AG04449 (cell line): Measurements from ENCODE around the gene DGKD.

Source experiments
- CTCF ChIA-PET: fragments of 350-600 bp; formaldehyde crosslinking; extraction: SDS; loops from one replicate; lab custom pipeline; 2021; ENCODE audit warnings: antibody characterized with exemption; lab: Yijun Ruan, JAX
- POLR2A ChIA-PET: fragments of 400-600, 350-600 bp; formaldehyde crosslinking; extraction: SDS; loops from one replicate; lab custom pipeline; 2020; ENCODE audit warnings: antibody characterized with exemption, inconsistent platforms; lab: Yijun Ruan, JAX
- DNase-seq: peaks from one replicate; pipeline ENCODE4 v3.0.0-alpha.2; 2010; ENCODE audit warnings: low read depth, low spot score
- H3K4me3 ChIP-seq: 2 replicates; pipeline ENCODE4 v1.5.1; 2011; ENCODE audit warnings: low read depth, mild to moderate bottlenecking, control low read depth, low read length
- CTCF ChIP-seq: IDR thresholded peaks from one replicate; pipeline ENCODE4 v1.5.1; 2011; ENCODE audit warnings: mild to moderate bottlenecking, moderate library complexity, low read length, control low read depth, inconsistent platforms; ENCODE audit not compliant: insufficient read depth; ENCODE audit errors: missing control alignments

Gene DGKD

GRCh38 chr2:233381638-233381995 is 27.3 kb downstream of the DGKD start:
- H3K4me3 ChIP-seq = no peak overlapping the region
- ChIA-PET POLR2A (no interaction called here), CTCF (interaction anchor here (1.2 to 1.4 kb wide), 2 partner anchors 25 to 32 kb away, joined by 3 read pairs; no protein-coding TSS in a partner anchor)
- no peak for DNase-seq
- no peak for TF ChIP-seq CTCF

GRCh38 chr2:233384015-233384414 is 29.7 kb downstream of the DGKD start:
- H3K4me3 ChIP-seq = no peak overlapping the region
- no peak for TF ChIP-seq CTCF
- POLR2A ChIA-PET = no interaction called here
- DNase-seq = no peak
- CTCF ChIA-PET = interaction anchor here (0.9 to 1.3 kb wide), 2 partner anchors 12 to 30 kb away, joined by 3 read pairs; partner anchors contain the start of gene DGKD

GRCh38 chr2:233384811-233385488 is 30.7 kb downstream of the DGKD start:
- ChIA-PET POLR2A (no interaction called here), CTCF (no interaction called here)
- no peak for TF ChIP-seq CTCF
- no peak overlapping the region for H3K4me3 ChIP-seq
- no peak for DNase-seq

GRCh38 chr2:233385489-233386044 is 31.3 kb downstream of the DGKD start:
- no peak overlapping the region for H3K4me3 ChIP-seq
- CTCF ChIA-PET = interaction anchor here (2.4 kb wide), 1 partner anchor 58 kb away, joined by 10 read pairs; no protein-coding TSS in a partner anchor
- no peak for TF ChIP-seq CTCF
- DNase-seq = no peak
- POLR2A ChIA-PET = no interaction called here

DNA sequence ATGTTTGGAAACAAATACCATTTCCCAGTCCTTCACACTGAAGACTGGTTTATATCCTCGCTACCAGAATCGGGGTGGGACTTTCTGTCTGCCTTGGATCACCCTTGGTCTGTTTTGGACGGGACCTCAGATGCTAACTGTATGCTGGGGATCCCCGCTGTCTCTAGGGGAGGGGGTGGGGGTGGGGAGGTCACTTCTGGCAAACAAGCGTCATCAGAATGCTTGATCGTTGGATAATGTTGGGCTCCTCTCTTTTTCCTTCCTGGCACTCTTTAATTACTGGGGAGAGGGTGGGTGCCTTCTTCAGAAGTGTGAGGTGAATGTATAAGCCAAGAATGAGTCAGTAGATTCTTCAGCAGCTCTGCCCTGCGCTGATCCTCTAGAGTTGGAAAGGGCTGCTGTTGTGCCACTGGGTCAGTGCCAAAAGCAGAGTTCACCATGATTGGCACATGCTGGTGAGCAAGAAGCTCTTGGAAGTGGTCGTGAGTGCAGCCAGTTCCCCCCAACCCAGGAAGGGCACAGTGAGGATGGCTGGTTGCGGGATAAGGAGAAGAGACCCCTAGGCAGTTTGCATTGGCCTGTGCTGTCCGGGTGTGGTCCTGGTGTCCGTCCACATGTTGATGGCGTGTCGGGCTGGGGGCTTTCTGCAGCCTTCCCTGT is 32.2 kb downstream of the DGKD start:
- no peak overlapping the region for H3K4me3 ChIP-seq
- no peak for TF ChIP-seq CTCF
- ChIA-PET POLR2A (no interaction called here), CTCF (interaction anchor here (0.9 to 2.4 kb wide), 3 partner anchors 32 to 57 kb away, joined by 3 to 10 read pairs (median 4); no protein-coding TSS in a partner anchor)
- no peak for DNase-seq

- no peak overlapping the region for H3K4me3 ChIP-seq
- ChIA-PET POLR2A (no interaction called here), CTCF (interaction anchor here (0.9 to 2.4 kb wide), 4 partner anchors 25 to 56 kb away, joined by 3 to 10 read pairs (median 4); no protein-coding TSS in a partner anchor)
- no peak for DNase-seq
- no peak for TF ChIP-seq CTCF
Observed at GRCh38 chr2:233387225-233387624, 32.9 kb downstream of the DGKD start.
